A549 (cell line): ENCODE results near the gene CNDP1.

Source experiments
- MYC ChIP-seq: IDR thresholded peaks from 2 replicates; pipeline ENCODE4 v1.6.1; 2012; ENCODE audit warnings: mild to moderate bottlenecking, inconsistent platforms, low read length, improper control_type of control experiment, borderline replicate concordance
- POLR2A ChIP-seq: IDR thresholded peaks from 2 replicates; pipeline ENCODE4 v1.6.1; 2012; ENCODE audit warnings: mild to moderate bottlenecking, low read length

GRCh38 chr18:74567822-74568221, 33.5 kb downstream of the CNDP1 start:
- TF ChIP-seq POLR2A (no peak), MYC (no peak)
